HG03378 (cell line): Measurements from ENCODE around the gene PAK2.
"Not testable (repeated sequence)": the region's sequence is repeated elsewhere in the genome, so short reads cannot be mapped to it uniquely, and the experiment has no call there.

Source experiments
- ATAC-seq: cut with Tn5 transposase; IDR thresholded peaks from one replicate; pipeline ENCODE4 v1.9.1; 2021; ENCODE audit warnings: mild to moderate bottlenecking, moderate library complexity; ENCODE audit not compliant: unreplicated experiment

The PAK2 gene

DNA sequence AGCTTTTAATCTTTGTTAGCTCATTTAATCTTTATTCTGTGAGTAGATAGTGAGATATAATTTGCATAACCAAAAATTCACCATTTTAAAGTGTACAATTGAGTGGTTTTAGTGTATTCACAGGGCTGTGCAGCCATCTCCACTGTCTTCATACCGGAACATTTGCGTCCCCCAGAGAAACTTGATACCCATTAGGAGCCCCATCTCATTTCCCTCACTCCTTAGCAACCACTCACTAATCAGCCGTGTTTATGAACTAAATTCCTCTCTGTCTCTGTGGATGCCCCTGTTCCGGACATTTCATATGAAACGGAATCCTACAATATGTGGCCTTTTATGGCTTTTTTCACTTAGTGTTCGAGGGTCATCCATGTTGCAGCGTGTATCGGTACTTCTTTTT lies 38.2 kb downstream of the PAK2 start:
- ATAC-seq = no peak

DNA sequence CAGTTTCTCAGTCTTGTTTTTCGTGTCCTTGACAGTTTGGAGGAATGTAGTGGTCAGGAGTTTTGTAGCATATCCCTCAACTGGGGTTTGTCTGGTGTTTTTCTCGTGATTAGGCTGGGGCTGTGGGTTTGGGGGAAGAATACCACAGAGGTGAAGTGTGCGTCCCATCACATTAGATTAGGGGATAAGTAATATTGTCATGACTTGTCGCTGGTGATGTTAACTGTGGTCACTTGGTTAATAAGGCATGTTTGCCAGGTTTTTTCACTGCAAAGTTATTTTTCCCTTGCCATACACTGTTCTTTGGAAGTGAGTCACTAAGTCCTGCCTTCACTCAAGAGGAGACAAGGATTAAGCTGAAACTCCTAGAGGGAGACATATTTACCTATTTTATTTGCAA lies 39.1 kb downstream of the PAK2 start:
- no peak for ATAC-seq

DNA sequence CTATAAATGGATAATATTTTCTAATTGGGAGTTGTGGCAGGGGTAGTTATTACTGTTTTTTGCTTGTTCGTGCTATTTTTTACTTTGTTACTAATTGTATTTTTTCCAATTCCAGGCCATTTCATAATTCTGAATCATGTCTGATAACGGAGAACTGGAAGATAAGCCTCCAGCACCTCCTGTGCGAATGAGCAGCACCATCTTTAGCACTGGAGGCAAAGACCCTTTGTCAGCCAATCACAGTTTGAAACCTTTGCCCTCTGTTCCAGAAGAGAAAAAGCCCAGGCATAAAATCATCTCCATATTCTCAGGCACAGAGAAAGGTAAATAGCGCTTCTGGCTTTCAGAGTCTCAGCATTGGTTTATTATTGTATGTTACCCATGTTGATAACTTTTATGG lies 42.9 kb downstream of the PAK2 start:
- ATAC-seq = no peak

DNA sequence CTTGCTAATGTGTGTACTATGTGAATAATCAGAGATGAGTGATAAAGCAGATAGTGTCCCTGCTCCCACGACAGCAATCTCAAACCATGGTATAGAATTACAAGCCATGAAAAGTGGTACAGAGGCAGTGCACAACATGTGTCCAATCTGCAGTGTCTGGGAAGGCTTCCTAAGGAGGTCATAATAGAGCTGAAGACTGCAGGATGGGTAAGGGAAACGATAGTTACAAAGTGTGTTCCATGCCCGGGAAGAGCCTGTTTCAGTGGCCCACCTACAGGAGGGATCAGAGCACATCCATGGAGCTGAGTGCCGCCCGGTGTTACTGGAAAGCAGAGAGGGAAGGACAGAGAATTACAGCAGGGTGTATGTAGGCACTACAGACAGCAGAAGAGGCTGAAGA lies 48.9 kb downstream of the PAK2 start:
- ATAC-seq = no peak

- ATAC-seq = no peak
Measured at GRCh38 chr3:196789885-196790359, 50.3 kb downstream of the PAK2 start.

DNA sequence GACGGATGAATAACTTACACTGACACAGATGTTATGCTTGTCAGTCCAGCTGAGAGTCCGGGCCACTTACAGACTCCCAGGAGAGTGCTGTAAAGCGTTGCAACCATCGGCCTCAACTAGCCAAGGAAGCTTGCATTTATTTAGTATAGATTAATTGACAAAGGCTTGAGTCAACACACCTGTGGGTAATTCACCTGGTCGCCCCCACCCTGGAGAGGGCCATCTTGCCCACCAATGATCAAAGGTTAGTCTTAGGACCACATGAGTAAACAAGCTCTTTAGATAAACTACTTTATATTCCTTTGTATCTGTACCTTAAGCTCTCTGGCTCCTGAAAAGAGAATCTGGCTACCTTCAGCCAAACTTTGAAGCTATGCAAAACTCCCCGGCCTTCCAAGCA lies 51.0 kb downstream of the PAK2 start:
- no peak for ATAC-seq

- no peak for ATAC-seq
Measured at GRCh38 chr3:196792771-196793170, 53.1 kb downstream of the PAK2 start.

DNA sequence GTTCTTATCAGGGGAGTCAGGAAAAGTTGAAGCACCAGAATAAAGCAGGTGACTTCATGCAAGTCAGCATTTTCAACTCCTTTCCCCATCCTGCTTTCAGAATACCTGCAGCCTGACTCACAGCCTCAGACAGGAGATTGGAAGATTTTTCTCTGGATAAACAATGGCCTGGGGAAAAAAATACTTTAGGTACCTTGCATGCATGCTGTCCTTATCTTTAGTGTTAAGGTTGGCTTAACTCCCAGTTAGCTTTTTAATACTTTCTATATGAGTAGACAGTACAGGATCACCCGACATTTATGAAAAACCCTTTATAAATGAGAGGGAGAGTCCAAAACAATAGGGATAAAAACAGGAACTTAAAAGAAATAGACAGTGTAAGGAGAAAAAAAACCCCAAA lies 53.6 kb downstream of the PAK2 start:
- no peak for ATAC-seq

- ATAC-seq = no peak
Measured at GRCh38 chr3:196794467-196794866, 54.8 kb downstream of the PAK2 start.

- ATAC-seq = no peak
Measured at GRCh38 chr3:196796317-196796716, 56.7 kb downstream of the PAK2 start.

GRCh38 chr3:196800742-196801434 lies 61.2 kb downstream of the PAK2 start:
- no peak for ATAC-seq

- ATAC-seq = no peak
Measured at GRCh38 chr3:196803891-196804468, 64.3 kb downstream of the PAK2 start.

GRCh38 chr3:196804773-196805172 lies 65.1 kb downstream of the PAK2 start:
- ATAC-seq = no peak

DNA sequence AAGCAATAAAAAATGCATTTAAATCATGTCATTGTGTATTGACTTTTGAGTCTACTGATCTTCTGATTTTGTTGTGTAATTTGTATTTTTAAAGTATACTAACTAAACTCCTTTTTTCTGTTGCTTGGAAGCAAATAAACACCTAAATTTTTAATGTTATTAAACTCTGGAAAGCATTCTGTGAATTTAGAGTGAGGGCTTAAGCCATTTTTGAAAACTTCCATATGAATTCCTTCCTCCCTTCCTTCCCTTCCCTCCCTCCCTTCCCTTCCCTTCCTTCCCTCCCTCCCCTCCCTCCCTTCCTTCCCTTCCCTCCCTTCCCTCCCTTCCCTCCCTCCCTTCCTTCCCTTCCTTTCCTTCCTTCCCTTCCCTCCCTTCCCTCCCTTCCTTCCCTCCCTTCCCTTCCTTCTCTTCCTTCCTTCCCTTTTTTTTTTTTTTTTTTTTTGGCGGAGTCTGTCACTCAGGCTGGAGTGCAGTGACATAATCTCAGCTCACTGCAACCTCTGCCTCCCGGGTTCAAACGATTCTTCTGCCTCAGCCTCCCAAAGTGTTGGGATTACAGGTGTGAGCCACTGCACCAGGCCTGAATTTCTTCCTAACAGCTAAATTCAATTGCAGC lies 71.4 kb downstream of the PAK2 start:
- no peak for ATAC-seq

GRCh38 chr3:196812853-196813252 lies 73.2 kb downstream of the PAK2 start:
- ATAC-seq = no peak

GRCh38 chr3:196813903-196814302 lies 74.2 kb downstream of the PAK2 start:
- no peak for ATAC-seq

- ATAC-seq = no peak
Measured at GRCh38 chr3:196821806-196822355, 82.2 kb downstream of the PAK2 start.

DNA sequence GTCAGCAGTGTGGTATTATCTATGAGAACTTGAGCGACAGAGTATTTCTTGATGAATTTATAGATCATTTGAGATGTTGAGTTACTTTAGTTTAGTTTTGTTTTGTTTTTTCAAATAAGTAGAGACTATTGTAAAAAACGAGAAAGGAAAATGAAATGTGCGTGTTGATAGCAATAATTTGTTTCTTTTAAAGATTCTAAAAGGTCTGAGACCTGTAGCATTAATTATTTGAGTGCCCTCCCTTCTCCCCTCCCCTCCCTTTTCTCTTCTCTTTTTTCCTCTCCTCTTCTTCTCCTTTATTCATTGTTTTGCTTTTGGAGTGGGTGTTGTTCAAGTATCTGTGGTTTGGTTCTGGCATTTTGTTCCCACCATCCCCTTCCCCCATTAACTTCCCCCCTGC lies 90.0 kb downstream of the PAK2 start:
- ATAC-seq = not testable (repeated sequence)

- no peak for ATAC-seq
Measured at GRCh38 chr3:196835086-196835485, 95.4 kb downstream of the PAK2 start.

DNA sequence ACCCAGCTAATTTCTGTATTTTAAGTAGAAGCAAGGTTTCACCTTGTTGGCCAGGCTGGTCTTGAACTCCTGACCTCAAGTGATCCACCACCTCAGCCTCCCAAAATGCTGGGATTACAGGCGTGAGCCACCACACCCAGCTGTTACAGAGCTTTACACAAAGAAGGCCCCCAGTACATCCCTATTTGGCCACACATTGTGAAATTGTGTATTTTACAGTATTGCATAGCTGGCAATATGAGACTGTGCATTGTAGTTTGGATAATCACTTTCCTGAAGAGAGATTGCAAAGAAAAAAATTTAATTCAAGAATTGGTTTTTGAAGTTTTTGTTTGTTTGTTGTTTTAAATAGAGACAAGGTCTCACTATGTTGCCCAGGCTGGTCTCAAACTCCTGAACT lies 97.0 kb downstream of the PAK2 start:
- not testable (repeated sequence) for ATAC-seq

DNA sequence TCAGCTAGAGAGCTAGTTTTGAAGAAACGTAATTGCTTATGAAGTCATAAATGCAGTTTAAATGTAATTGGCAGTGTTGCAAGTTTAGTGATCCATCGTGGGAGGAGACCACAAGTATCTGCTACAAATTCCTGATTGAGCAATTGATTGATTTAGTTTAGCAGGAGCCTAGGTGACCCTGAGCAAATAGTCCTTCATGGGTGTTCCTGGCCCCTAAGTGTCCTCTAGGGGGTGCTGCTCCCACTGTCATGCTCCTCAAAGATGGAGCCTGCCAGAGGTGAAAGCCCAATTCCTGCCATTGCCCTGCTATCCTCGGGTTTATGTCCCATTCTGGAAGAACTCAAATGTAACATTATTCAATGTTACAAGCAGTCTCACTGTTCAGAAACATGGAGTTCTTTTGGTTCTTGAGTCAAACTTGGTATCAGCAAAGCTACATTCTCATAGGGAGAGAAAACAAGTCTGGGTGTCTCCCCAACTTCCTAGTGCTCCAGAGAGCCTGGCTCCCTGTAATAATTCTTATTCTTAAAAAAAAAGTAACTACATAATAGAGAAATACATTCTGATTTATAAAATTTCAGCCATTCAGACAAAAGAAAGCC lies 98.3 kb downstream of the PAK2 start:
- no peak for ATAC-seq

GRCh38 chr3:196839351-196839750 lies 99.7 kb downstream of the PAK2 start:
- not testable (repeated sequence) for ATAC-seq
